Keratinocyte (primary cell): Measurements from ENCODE around the gene MNAT1. TPM values are rescaled to one million over a fixed set of nuclear protein-coding genes. Genes with fewer than 3 reads are reported as not detected.

Experiments
- DNase-seq: peaks from one replicate; pipeline ENCODE4 v3.0.0-alpha.2; 2011; ENCODE audit warnings: low read depth, missing footprints, low spot score
- FAIRE-seq: peaks from 2 replicates; lab custom pipeline; 2011; peaks lifted over from hg19 to GRCh38; lab: Jason Lieb, UNC
- H2AFZ ChIP-seq: 2 replicates; pipeline ENCODE4 v1.6.0; 2012; ENCODE audit warnings: low read length, control low read depth, inconsistent platforms; ENCODE audit not compliant: control insufficient read depth
- H3K27ac ChIP-seq: 2 replicates; pipeline ENCODE4 v1.5.1; 2011; ENCODE audit warnings: low read length; ENCODE audit not compliant: control insufficient read depth, insufficient read depth
- H3K27me3 ChIP-seq: 3 replicates; pipeline ENCODE4 v1.6.0; 2011; ENCODE audit warnings: low read length; ENCODE audit not compliant: control insufficient read depth, insufficient read depth; ENCODE audit errors: extremely low read depth
- H3K36me3 ChIP-seq, 2 experiments: 2 replicates in 1 of 2; 3 replicates in 1 of 2; pipeline ENCODE4 v1.5.1; 2011; ENCODE audit warnings: low read length in 2 of 2, mild to moderate bottlenecking in 1 of 2; ENCODE audit not compliant: control insufficient read depth in 2 of 2, insufficient read depth in 2 of 2; ENCODE audit errors: extremely low read depth in 1 of 2
- H3K4me1 ChIP-seq: 3 replicates; pipeline ENCODE4 v1.5.1; 2011; ENCODE audit warnings: low read length; ENCODE audit not compliant: control insufficient read depth, insufficient read depth; ENCODE audit errors: extremely low read depth
- H3K4me2 ChIP-seq: 3 replicates; pipeline ENCODE4 v1.6.0; 2011; ENCODE audit warnings: low read depth, low read length; ENCODE audit not compliant: control insufficient read depth, insufficient read depth; ENCODE audit errors: extremely low read depth
- H3K4me3 ChIP-seq, 3 experiments: fragments of 200-600 bp in 1 of 3; sonication (generic) in 1 of 3; 2 replicates in 2 of 3; 3 replicates in 1 of 3; pipeline ENCODE4 v1.5.1; 2011 to 2016; ENCODE audit warnings: low read length in 3 of 3, mild to moderate bottlenecking in 3 of 3, control low read depth in 2 of 3, inconsistent platforms in 1 of 3, low read depth in 1 of 3, mixed read lengths in 1 of 3, mixed run types in 1 of 3, moderate library complexity in 1 of 3; ENCODE audit not compliant: control insufficient read depth in 2 of 3, insufficient read depth in 2 of 3; ENCODE audit errors: extremely low read depth in 1 of 3
- H3K79me2 ChIP-seq: 2 replicates; pipeline ENCODE4 v1.6.0; 2012; ENCODE audit warnings: low read length; ENCODE audit not compliant: control insufficient read depth, insufficient read depth
- H3K9ac ChIP-seq: 3 replicates; pipeline ENCODE4 v1.6.0; 2011; ENCODE audit warnings: low read length; ENCODE audit not compliant: control insufficient read depth, insufficient read depth; ENCODE audit errors: extremely low read depth
- H3K9me1 ChIP-seq: 3 replicates; pipeline ENCODE4 v1.6.0; 2011; ENCODE audit warnings: low read length; ENCODE audit not compliant: control insufficient read depth, insufficient read depth; ENCODE audit errors: extremely low read depth
- H3K9me3 ChIP-seq: 2 replicates; pipeline ENCODE4 v1.5.1; 2012; ENCODE audit warnings: low read depth, low read length; ENCODE audit not compliant: control insufficient read depth
- H4K20me1 ChIP-seq: 3 replicates; pipeline ENCODE4 v1.6.0; 2011; ENCODE audit warnings: low read length; ENCODE audit not compliant: control insufficient read depth, insufficient read depth; ENCODE audit errors: extremely low read depth
- CTCF ChIP-seq, 3 experiments: IDR thresholded peaks in 1 of 3; conservative IDR thresholded peaks in 1 of 3; optimal IDR thresholded peaks in 1 of 3; 2 replicates in 2 of 3; 3 replicates in 1 of 3; pipeline versions ENCODE3 to v1.5.1; 2011; ENCODE audit warnings: low read length in 3 of 3, mild to moderate bottlenecking in 3 of 3, moderate library complexity in 2 of 3, control low read depth in 1 of 3, inconsistent platforms in 1 of 3; ENCODE audit not compliant: insufficient read depth in 2 of 3; ENCODE audit errors: extremely low read depth in 1 of 3
- EZH2 ChIP-seq: IDR thresholded peaks from one replicate; pipeline ENCODE4 v1.6.1; 2012; ENCODE audit warnings: inconsistent platforms, mild to moderate bottlenecking, low read length, moderate library complexity
- dilution Hi-C: fragments of 300-500 bp; cut with MboI; formaldehyde crosslinking; loops from one replicate; pipeline ENCODE4 v1.7.0; 2020; ENCODE audit warnings: low sequenced_read_pairs; ENCODE audit not compliant: extremely low pct_ligation_motif_present
- polyA plus RNA-seq, 5 experiments: library from polyadenylated mRNA; depleted of rRNA in 3 of 5; stranded (reverse) in 3 of 5; stranded (forward) in 1 of 5; unstranded in 1 of 5; fragments of >200 nt; gene quantifications; 1 replicate in 1 of 5; 2 replicates in 3 of 5; 3 replicates in 1 of 5; pipeline versions ENCODE4 v1.2.1 to v1.2.3, GENCODE V29; 2011 to 2012; ENCODE audit warnings: missing spikeins in 2 of 5, low read depth in 1 of 5, low replicate concordance in 1 of 5

The MNAT1 gene
- polyA plus RNA-seq, 1 donor (not counting 4 experiments of a cell fraction or from before 2014, with no cell fraction given): 79.5 TPM

DNA sequence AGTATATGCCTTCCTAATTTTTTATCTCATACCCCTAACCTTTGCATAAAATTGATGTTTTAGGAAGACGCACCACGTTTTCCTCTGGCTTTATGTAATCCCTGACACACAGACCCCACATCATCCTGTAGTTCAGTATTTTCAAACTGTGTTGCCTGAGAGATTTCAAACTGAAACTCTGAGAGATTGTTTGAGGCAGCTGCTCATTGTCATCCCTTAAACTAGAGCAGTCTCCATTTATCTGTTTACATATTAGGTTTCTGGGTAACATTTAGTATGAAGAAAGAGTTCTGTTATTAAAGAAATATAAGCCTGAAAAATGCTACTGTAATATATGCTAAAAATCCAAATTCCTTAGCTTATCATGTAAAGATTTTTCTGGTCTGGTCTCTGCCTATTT lies 24.3 kb downstream of the MNAT1 start:
- dilution Hi-C loops: no loop called here
- DNase-seq (no peak), FAIRE-seq (no peak)
- H4K20me1 ChIP-seq: no peaks in the 10 kb centered on the region
- peak overlapping the region; percentile 31 for H3K27ac ChIP-seq
- H2AFZ ChIP-seq: no peak overlapping the region
- no peak overlapping the region for H3K9ac ChIP-seq
- peak overlapping the region; percentile 1 for H3K4me2 ChIP-seq
- TF ChIP-seq CTCF (optimal IDR thresholded peaks at IDR 0.05 in 1 of 3, IDR thresholded peaks at IDR 0.05 in 1 of 3, conservative IDR thresholded peaks at IDR 0.05 in 1 of 3; ENCODE audit: extremely low read depth in 1 of 3, insufficient read depth in 2 of 3, low read length in 3 of 3) (no peak), EZH2 (no peak)
- H3K79me2 ChIP-seq: peaks cover 53% of the 10 kb centered on the region
- H3K27me3 ChIP-seq: no peaks in the 10 kb centered on the region
- no peaks in the 10 kb centered on the region for H3K9me1 ChIP-seq
- peaks cover 55% of the 10 kb centered on the region for H3K4me1 ChIP-seq
- no peak overlapping the region for H3K4me3 ChIP-seq
- H3K9me3 ChIP-seq: no peaks in the 10 kb centered on the region
- peaks cover 0 to 2% of the 10 kb centered on the region in 2 experiments for H3K36me3 ChIP-seq

GRCh38 chr14:60760209-60760608 lies 25.6 kb downstream of the MNAT1 start:
- no peaks in the 10 kb centered on the region for H3K9me1 ChIP-seq
- peak overlapping the region in 1 of 3 experiments; percentile 23 for H3K4me3 ChIP-seq
- DNase-seq (no peak), FAIRE-seq (peak; percentile 13)
- H3K4me1 ChIP-seq: peaks cover 55% of the 10 kb centered on the region
- H3K4me2 ChIP-seq: peak overlapping the region; percentile 67
- no peak for TF ChIP-seq EZH2
- no peak for TF ChIP-seq CTCF (optimal IDR thresholded peaks at IDR 0.05 in 1 of 3, IDR thresholded peaks at IDR 0.05 in 1 of 3, conservative IDR thresholded peaks at IDR 0.05 in 1 of 3; ENCODE audit: extremely low read depth in 1 of 3, insufficient read depth in 2 of 3, low read length in 3 of 3)
- peak overlapping the region; percentile 70 for H3K27ac ChIP-seq
- dilution Hi-C loops: no loop called here
- H3K79me2 ChIP-seq: peaks cover 56% of the 10 kb centered on the region
- no peaks in the 10 kb centered on the region for H3K27me3 ChIP-seq
- no peak overlapping the region for H2AFZ ChIP-seq
- no peaks in the 10 kb centered on the region for H4K20me1 ChIP-seq
- H3K36me3 ChIP-seq: no peaks in the 10 kb centered on the region
- H3K9me3 ChIP-seq: no peaks in the 10 kb centered on the region
- peak overlapping the region; percentile 16 for H3K9ac ChIP-seq
